DOHH2 (cell line): Measurements from ENCODE around the gene RAD9A.

ENCODE experiments used
- CTCF ChIP-seq: fragments of 200-600 bp; sonication (generic); IDR thresholded peaks from one replicate; pipeline ENCODE4 v1.5.1; 2014; ENCODE audit warnings: antibody characterized with exemption, mild to moderate bottlenecking, low read depth, low read length; ENCODE audit not compliant: poor library complexity, severe bottlenecking
- EZH2phosphoT487 ChIP-seq: fragments of 200-600 bp; sonication (generic); IDR thresholded peaks from 2 replicates; pipeline ENCODE4 v1.6.1; 2017; ENCODE audit warnings: borderline replicate concordance, mild to moderate bottlenecking, antibody characterized with exemption, low read length, moderate library complexity, mixed read lengths

- TF ChIP-seq CTCF (no peak), EZH2phosphoT487 (no peak)
Observed at GRCh38 chr11:67405688-67406339, 14.0 kb downstream of the RAD9A start.
